Esophagus squamous epithelium (tissue), 4 donors: ENCODE results near the gene DUSP10.

ENCODE experiments used
- POLR2A ChIP-seq, 4 donors: fragments of 450-650 bp; IDR thresholded peaks; one replicate each; pipeline ENCODE4 v1.6.1; 2017; ENCODE audit warnings: antibody characterized with exemption in 4 of 4, mild to moderate bottlenecking in 4 of 4, moderate library complexity in 3 of 4
- TF ChIP-seq, protein P1 (sequence below), 6 experiments: fragments of 450-650 bp in 4 of 6; fragments of 200-600 bp in 2 of 6; sonication (generic) in 2 of 6; IDR thresholded peaks; one replicate each; pipeline ENCODE4 v1.5.1; 2016 to 2019; ENCODE audit warnings: antibody characterized with exemption in 6 of 6, mild to moderate bottlenecking in 4 of 6, moderate library complexity in 4 of 6

DNA sequence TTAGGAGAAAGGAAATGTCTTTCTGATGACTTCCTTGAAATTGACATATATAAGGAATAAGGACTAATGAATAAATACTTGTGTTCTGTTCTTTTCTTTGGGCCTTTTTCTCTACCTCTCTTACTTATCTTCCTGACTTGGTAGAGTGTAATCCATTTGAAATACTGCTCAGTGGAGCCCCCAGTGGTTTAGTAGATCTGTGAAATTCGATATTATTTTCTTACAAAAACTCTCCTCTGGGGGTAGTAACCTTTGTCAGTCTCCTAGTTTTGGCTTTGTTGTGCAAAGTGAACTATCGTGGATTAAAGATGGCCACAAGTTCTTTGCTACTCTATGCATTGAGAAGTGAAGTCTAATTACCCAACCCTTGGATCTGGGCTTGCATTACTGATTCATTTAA, 48.8 kb downstream of the DUSP10 start:
- no peak for TF ChIP-seq POLR2A (IDR thresholded peaks at IDR 0.05)
- TF ChIP-seq, protein P1, sequence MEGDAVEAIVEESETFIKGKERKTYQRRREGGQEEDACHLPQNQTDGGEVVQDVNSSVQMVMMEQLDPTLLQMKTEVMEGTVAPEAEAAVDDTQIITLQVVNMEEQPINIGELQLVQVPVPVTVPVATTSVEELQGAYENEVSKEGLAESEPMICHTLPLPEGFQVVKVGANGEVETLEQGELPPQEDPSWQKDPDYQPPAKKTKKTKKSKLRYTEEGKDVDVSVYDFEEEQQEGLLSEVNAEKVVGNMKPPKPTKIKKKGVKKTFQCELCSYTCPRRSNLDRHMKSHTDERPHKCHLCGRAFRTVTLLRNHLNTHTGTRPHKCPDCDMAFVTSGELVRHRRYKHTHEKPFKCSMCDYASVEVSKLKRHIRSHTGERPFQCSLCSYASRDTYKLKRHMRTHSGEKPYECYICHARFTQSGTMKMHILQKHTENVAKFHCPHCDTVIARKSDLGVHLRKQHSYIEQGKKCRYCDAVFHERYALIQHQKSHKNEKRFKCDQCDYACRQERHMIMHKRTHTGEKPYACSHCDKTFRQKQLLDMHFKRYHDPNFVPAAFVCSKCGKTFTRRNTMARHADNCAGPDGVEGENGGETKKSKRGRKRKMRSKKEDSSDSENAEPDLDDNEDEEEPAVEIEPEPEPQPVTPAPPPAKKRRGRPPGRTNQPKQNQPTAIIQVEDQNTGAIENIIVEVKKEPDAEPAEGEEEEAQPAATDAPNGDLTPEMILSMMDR (IDR thresholded peaks at IDR 0.05): no peak
